ENCODE data around the gene HBA2. TPM values are rescaled to one million over a fixed set of nuclear protein-coding genes. Genes with fewer than 3 reads are reported as not detected.
A peak's percentile ranks its signal among the peaks of the same experiment; 100 is the strongest.

Gene HBA2
- total and polyA plus RNA-seq, 4 experiments from 2014 or later: 0.75 to 1.1 (median 0.83) TPM; not detected in 1

- peaks cover 24% of the 10 kb centered on the region for H3K27me3 ChIP-seq (ENCODE audit: insufficient read depth, low read length)
- H3K36me3 ChIP-seq (ENCODE audit: insufficient read depth, low read length): no peaks in the 10 kb centered on the region
- no peak overlapping the region for H3K27ac ChIP-seq (ENCODE audit: low read depth, low read length)
- ChIA-PET CTCF (ENCODE audit: partially characterized antibody) (interaction anchor here (0.6 to 3.5 kb wide), 12 partner anchors 11 to 162 kb away, joined by 3 to 29 read pairs (median 6); partner anchors contain the start of genes POLR3K and SNRNP25), POLR2A (ENCODE audit: partially characterized antibody) (interaction anchor here (0.6 to 1.0 kb wide), 2 partner anchors 47 to 115 kb away, joined by 3 read pairs; no protein-coding TSS in a partner anchor)
- peak overlapping the region in 1 of 2 donors; percentile 41 for H3K4me3 ChIP-seq (ENCODE audit: low read length in 2 of 2)
- DNase-seq: peak; percentile 79 to 84 (median 82)
- Mint-ChIP-seq H3K36me3 (no peaks in the 10 kb centered on the region), H3K4me1 (peaks cover 2 to 16% (median 9%) of the 10 kb centered on the region in 4 donors), H3K27ac (no peak overlapping the region), H3K9me3 (no peaks in the 10 kb centered on the region), H3K4me3 (peak overlapping the region in 4 of 8 donors; percentile 31 to 63 (median 48)), H3K27me3 (peaks cover 12 to 18% of the 10 kb centered on the region in 2 donors)
- intact Hi-C loops (cut with micrococcal nuclease): loop anchor here (1.0 to 2.0 kb wide), 4 partner anchors 42 to 182 kb away; partner anchors contain the start of gene NPRL3
- H3K4me1 ChIP-seq (ENCODE audit: insufficient read depth, low read length): peaks cover 21% of the 10 kb centered on the region
- H3K9me3 ChIP-seq (ENCODE audit: control insufficient read depth in 1 of 2, low read length in 2 of 2): no peaks in the 10 kb centered on the region
Measured at GRCh38 chr16:180681-181564, 8.2 kb downstream of the HBA2 start.

GRCh38 chr16:181565-182021 lies 8.9 kb downstream of the HBA2 start:
- Mint-ChIP-seq H3K27me3 (peaks cover 12 to 18% of the 10 kb centered on the region in 2 donors), H3K4me1 (peaks cover 2 to 16% (median 9%) of the 10 kb centered on the region in 4 donors), H3K27ac (peak overlapping the region in 3 of 7 donors; percentile 40 to 70 (median 55)), H3K9me3 (no peaks in the 10 kb centered on the region), H3K4me3 (no peak overlapping the region), H3K36me3 (no peaks in the 10 kb centered on the region)
- Histone ChIP-seq H3K4me3 (ENCODE audit: low read length in 2 of 2) (no peak overlapping the region), H3K4me1 (ENCODE audit: insufficient read depth, low read length) (peaks cover 21% of the 10 kb centered on the region), H3K27ac (ENCODE audit: low read depth, low read length) (no peak overlapping the region), H3K27me3 (ENCODE audit: insufficient read depth, low read length) (peaks cover 24% of the 10 kb centered on the region), H3K9me3 (ENCODE audit: control insufficient read depth in 1 of 2, low read length in 2 of 2) (no peaks in the 10 kb centered on the region), H3K36me3 (ENCODE audit: insufficient read depth, low read length) (no peaks in the 10 kb centered on the region)
- POLR2A ChIA-PET (ENCODE audit: partially characterized antibody): no interaction called here
- intact Hi-C loops (cut with micrococcal nuclease): loop anchor here (1.0 to 2.0 kb wide), 4 partner anchors 43 to 181 kb away; partner anchors contain the start of gene NPRL3
- no peak for DNase-seq
- CTCF ChIA-PET (ENCODE audit: partially characterized antibody): interaction anchor here (0.6 to 3.5 kb wide), 14 partner anchors 10 to 180 kb away, joined by 3 to 29 read pairs (median 4); partner anchors contain the start of genes POLR3K and SNRNP25

GRCh38 chr16:183005-183404 lies 10.3 kb downstream of the HBA2 start:
- Histone ChIP-seq H3K9me3 (ENCODE audit: control insufficient read depth in 1 of 2, low read length in 2 of 2) (no peaks in the 10 kb centered on the region), H3K4me1 (ENCODE audit: insufficient read depth, low read length) (peaks cover 21% of the 10 kb centered on the region), H3K27ac (ENCODE audit: low read depth, low read length) (no peak overlapping the region), H3K27me3 (ENCODE audit: insufficient read depth, low read length) (peaks cover 17% of the 10 kb centered on the region), H3K36me3 (ENCODE audit: insufficient read depth, low read length) (no peaks in the 10 kb centered on the region), H3K4me3 (ENCODE audit: low read length in 2 of 2) (no peak overlapping the region)
- intact Hi-C loops (cut with micrococcal nuclease): no loop called here
- DNase-seq: no peak
- CTCF ChIA-PET (ENCODE audit: partially characterized antibody): interaction anchor here (0.7 to 3.5 kb wide), 11 partner anchors 8 to 179 kb away, joined by 3 to 29 read pairs (median 4); partner anchors contain the start of genes POLR3K and SNRNP25
- Mint-ChIP-seq H3K27me3 (peaks cover 11 to 12% of the 10 kb centered on the region in 2 donors), H3K27ac (peak overlapping the region in 2 of 7 donors; percentile 8 to 68), H3K9me3 (peaks cover 0 to 2% (median 0%) of the 10 kb centered on the region in 8 donors), H3K36me3 (peaks cover 0 to 2% of the 10 kb centered on the region in 2 donors), H3K4me1 (peaks cover 1 to 10% (median 5%) of the 10 kb centered on the region in 4 donors), H3K4me3 (no peak overlapping the region)
- POLR2A ChIA-PET (ENCODE audit: partially characterized antibody): no interaction called here

GRCh38 chr16:185213-185612 lies 12.5 kb downstream of the HBA2 start:
- Histone ChIP-seq H3K27ac (ENCODE audit: low read depth, low read length) (no peak overlapping the region), H3K36me3 (ENCODE audit: insufficient read depth, low read length) (peaks cover 15% of the 10 kb centered on the region), H3K4me3 (ENCODE audit: low read length in 2 of 2) (no peak overlapping the region), H3K27me3 (ENCODE audit: insufficient read depth, low read length) (no peaks in the 10 kb centered on the region), H3K9me3 (ENCODE audit: control insufficient read depth in 1 of 2, low read length in 2 of 2) (no peaks in the 10 kb centered on the region), H3K4me1 (ENCODE audit: insufficient read depth, low read length) (peaks cover 15% of the 10 kb centered on the region)
- ChIA-PET CTCF (ENCODE audit: partially characterized antibody) (interaction anchor here (1.2 kb wide), 1 partner anchor 119 kb away, joined by 4 read pairs; no protein-coding TSS in a partner anchor), POLR2A (ENCODE audit: partially characterized antibody) (no interaction called here)
- H3K36me3 Mint-ChIP-seq: peaks cover 10 to 19% of the 10 kb centered on the region in 2 donors
- H3K27ac Mint-ChIP-seq: no peak overlapping the region
- peaks cover 0 to 8% (median 3%) of the 10 kb centered on the region in 4 donors for H3K4me1 Mint-ChIP-seq
- no peak for DNase-seq
- intact Hi-C loops (cut with micrococcal nuclease): no loop called here
- no peaks in the 10 kb centered on the region for H3K27me3 Mint-ChIP-seq
- peaks cover 0 to 2% (median 0%) of the 10 kb centered on the region in 8 donors for H3K9me3 Mint-ChIP-seq
- H3K4me3 Mint-ChIP-seq: no peak overlapping the region

- Mint-ChIP-seq H3K36me3 (peaks cover 10 to 23% of the 10 kb centered on the region in 2 donors), H3K9me3 (peaks cover 0 to 2% (median 0%) of the 10 kb centered on the region in 8 donors), H3K4me3 (no peak overlapping the region), H3K27me3 (no peaks in the 10 kb centered on the region), H3K4me1 (peaks cover 0 to 8% (median 3%) of the 10 kb centered on the region in 4 donors), H3K27ac (no peak overlapping the region)
- ChIA-PET POLR2A (ENCODE audit: partially characterized antibody) (no interaction called here), CTCF (ENCODE audit: partially characterized antibody) (interaction anchor here (1.2 kb wide), 1 partner anchor 119 kb away, joined by 4 read pairs; no protein-coding TSS in a partner anchor)
- Histone ChIP-seq H3K4me3 (ENCODE audit: low read length in 2 of 2) (no peak overlapping the region), H3K4me1 (ENCODE audit: insufficient read depth, low read length) (peaks cover 10% of the 10 kb centered on the region), H3K36me3 (ENCODE audit: insufficient read depth, low read length) (peaks cover 20% of the 10 kb centered on the region), H3K27ac (ENCODE audit: low read depth, low read length) (no peak overlapping the region), H3K9me3 (ENCODE audit: control insufficient read depth in 1 of 2, low read length in 2 of 2) (no peaks in the 10 kb centered on the region), H3K27me3 (ENCODE audit: insufficient read depth, low read length) (no peaks in the 10 kb centered on the region)
- no peak for DNase-seq
- intact Hi-C loops (cut with micrococcal nuclease): no loop called here
Measured at GRCh38 chr16:185691-186090, 13.0 kb downstream of the HBA2 start.

GRCh38 chr16:187330-187729 lies 14.7 kb downstream of the HBA2 start:
- Mint-ChIP-seq H3K9me3 (peaks cover 0 to 2% (median 0%) of the 10 kb centered on the region in 8 donors), H3K36me3 (peaks cover 19 to 38% of the 10 kb centered on the region in 2 donors), H3K4me3 (no peak overlapping the region), H3K27me3 (no peaks in the 10 kb centered on the region), H3K27ac (no peak overlapping the region), H3K4me1 (peaks cover 0 to 4% (median 3%) of the 10 kb centered on the region in 4 donors)
- Histone ChIP-seq H3K9me3 (ENCODE audit: control insufficient read depth in 1 of 2, low read length in 2 of 2) (no peaks in the 10 kb centered on the region), H3K27me3 (ENCODE audit: insufficient read depth, low read length) (no peaks in the 10 kb centered on the region), H3K36me3 (ENCODE audit: insufficient read depth, low read length) (peaks cover 35% of the 10 kb centered on the region), H3K4me3 (ENCODE audit: low read length in 2 of 2) (no peak overlapping the region), H3K4me1 (ENCODE audit: insufficient read depth, low read length) (no peaks in the 10 kb centered on the region), H3K27ac (ENCODE audit: low read depth, low read length) (no peak overlapping the region)
- intact Hi-C loops (cut with micrococcal nuclease): no loop called here
- CTCF ChIA-PET (ENCODE audit: partially characterized antibody): interaction anchor here (0.9 kb wide), 1 partner anchor 9 kb away, joined by 3 read pairs; no protein-coding TSS in a partner anchor
- POLR2A ChIA-PET (ENCODE audit: partially characterized antibody): no interaction called here
- DNase-seq: no peak
